NCI-H1436 treated with DMSO at 0.1 percent for 48 hours (cell line): ENCODE results near the gene TSHZ3.

Experiments
- DNase-seq: peaks from one replicate; lab custom pipeline; 2025; lab: John Stamatoyannopoulos, UW

The TSHZ3 gene

DNA sequence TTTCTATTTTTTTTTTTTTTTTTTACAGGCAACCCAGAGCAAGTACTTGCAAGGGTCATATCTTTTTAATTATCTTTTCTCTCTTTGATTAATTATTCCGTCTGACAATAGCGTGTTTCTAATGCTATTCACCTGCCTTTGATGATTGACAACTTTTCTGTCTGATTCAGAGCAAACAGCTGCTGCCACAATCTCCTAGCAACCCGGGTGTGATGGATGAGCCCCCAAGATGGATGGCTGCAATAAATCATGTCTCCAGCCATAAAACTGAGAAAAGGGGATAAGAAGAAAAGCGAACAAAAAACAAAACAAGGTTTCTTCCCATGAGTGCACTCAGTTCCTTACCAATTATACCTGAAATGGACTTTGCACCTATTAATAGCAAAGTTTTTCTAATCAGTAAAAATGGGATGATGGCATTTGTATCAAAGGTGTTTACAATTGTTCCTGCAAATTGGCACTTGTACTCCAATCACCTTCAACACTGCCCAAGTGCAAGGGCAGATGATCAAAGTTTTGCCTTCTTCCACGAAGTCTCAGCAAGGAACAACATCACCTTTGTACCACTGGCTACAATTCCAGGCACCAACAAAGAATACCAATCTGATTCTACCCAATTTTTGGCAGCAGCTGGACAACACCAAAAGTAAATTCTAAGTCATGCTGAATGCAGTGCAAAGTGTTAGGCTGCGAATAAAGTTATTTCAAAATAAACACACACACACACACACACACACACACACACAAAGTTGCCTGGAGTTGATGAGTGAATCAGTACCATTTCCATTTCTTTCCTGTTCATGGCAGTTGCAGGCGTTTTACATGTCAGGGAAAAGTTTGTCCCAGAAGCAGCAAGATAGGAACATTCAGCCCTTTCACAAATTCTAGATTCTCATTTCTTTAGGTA is 12.0 kb downstream of the TSHZ3 start:
- no peak for DNase-seq

- no peak for DNase-seq
These were observed 13.5 kb downstream of the TSHZ3 start for GRCh38 chr19:31335716-31336115.

GRCh38 chr19:31334849-31335624 is 14.2 kb downstream of the TSHZ3 start:
- no peak for DNase-seq

DNA sequence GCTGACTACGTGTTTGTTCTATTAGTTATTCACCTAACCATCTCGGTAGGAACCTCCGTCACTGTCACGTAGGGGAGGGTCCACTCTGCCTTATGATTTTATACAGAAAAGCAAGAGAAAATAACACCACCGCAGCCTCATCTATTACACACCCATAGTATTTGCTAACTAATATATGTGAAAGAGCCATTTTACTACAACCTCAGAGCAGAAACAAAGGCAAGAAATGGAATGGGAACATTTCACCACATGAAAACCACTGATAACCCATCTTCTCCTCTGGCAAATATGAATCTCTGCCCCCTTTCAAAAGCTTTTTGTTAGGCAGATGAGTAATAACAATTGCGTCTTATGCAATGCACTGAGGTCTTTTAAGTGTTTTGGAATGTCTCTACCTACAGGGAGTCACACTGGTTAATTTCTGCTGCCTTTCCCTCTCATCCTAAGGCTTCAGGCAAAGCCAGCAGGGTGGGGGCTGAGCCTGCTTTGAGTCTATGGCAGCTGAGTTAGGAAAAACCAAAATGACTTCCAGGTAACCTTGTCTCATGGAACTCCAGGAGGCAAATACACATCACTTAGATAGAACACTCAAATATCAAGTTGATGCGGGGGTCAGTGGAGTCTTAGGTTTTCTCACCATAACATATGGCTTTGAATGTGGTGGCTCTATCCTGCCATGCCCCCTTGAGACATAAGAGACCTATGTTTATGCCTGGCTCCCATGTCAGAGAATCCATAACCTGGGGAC is 15.0 kb downstream of the TSHZ3 start:
- no peak for DNase-seq

DNA sequence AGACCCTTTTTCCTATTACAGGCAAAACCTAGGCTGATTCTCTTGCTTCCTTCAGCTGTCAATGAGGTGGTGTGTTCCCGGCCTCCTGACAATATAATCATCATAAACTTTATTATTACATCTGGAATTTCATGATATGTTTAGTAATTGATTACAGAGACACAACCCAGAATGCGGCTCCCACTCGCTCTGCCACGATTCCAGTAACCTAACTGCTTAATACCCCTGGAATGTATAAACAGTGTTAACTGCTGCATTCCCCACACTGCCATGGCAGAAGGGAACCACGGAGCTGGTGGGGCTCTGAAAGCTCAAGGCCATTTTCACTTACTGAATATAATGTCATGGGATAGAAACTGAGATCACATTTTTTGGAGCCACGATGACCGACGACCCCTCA is 17.1 kb downstream of the TSHZ3 start:
- DNase-seq, result no peak

GRCh38 chr19:31331536-31331935 is 17.7 kb downstream of the TSHZ3 start:
- no peak for DNase-seq

- no peak for DNase-seq
These were observed 18.5 kb downstream of the TSHZ3 start for GRCh38 chr19:31330761-31331160.

DNA sequence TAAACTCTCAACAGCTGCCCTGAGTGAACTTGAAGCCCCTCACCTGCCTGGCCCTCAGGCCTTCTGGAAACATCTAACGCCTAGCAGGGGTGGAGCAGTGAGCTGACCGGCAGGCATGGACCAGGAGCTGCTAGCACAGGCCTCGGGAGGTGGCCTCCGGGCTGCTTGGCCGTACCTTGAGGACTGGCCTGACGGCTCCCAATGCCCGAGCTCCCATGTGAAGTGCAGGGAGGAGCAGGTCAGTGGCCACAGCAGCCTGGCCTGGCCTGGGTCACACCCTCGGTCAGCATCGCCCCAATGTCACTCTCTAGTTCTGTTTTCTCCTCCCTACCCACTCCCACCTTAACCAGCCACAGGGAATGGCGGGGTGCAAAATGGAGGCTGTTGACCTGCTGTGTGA is 19.0 kb downstream of the TSHZ3 start:
- no peak for DNase-seq

GRCh38 chr19:31329819-31330218 is 19.4 kb downstream of the TSHZ3 start:
- no peak for DNase-seq

GRCh38 chr19:31328238-31328637 is 21.0 kb downstream of the TSHZ3 start:
- no peak for DNase-seq

GRCh38 chr19:31326329-31327028 is 22.8 kb downstream of the TSHZ3 start:
- no peak for DNase-seq

GRCh38 chr19:31325342-31325741 is 23.9 kb downstream of the TSHZ3 start:
- DNase-seq, result no peak

DNA sequence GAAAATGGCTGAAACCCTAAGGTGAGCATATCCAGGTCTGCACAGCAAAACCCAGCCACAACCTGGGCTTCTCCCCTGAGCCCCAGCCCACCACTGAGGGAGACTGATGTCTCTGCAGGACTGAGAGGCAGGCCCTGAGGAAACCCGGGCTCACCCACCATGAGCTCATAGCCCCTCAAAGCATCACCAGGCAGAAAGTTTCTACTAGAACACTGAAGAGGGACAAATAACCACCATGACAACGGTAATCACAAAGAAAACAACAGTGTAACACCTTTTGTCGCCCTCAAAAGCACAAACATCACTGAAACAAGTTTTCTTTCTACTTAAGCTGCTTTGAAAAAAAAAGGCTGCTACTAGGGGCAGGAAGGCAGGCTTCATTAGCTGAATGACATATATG is 29.8 kb downstream of the TSHZ3 start:
- DNase-seq, result no peak

GRCh38 chr19:31318790-31319425 is 30.3 kb downstream of the TSHZ3 start:
- no peak for DNase-seq

- DNase-seq, result no peak
These were observed 31.7 kb downstream of the TSHZ3 start for GRCh38 chr19:31317570-31317969.

GRCh38 chr19:31317093-31317492 is 32.1 kb downstream of the TSHZ3 start:
- DNase-seq, result no peak

GRCh38 chr19:31316201-31316951 is 32.9 kb downstream of the TSHZ3 start:
- no peak for DNase-seq

- no peak for DNase-seq
These were observed 33.6 kb downstream of the TSHZ3 start for GRCh38 chr19:31315652-31316051.

DNA sequence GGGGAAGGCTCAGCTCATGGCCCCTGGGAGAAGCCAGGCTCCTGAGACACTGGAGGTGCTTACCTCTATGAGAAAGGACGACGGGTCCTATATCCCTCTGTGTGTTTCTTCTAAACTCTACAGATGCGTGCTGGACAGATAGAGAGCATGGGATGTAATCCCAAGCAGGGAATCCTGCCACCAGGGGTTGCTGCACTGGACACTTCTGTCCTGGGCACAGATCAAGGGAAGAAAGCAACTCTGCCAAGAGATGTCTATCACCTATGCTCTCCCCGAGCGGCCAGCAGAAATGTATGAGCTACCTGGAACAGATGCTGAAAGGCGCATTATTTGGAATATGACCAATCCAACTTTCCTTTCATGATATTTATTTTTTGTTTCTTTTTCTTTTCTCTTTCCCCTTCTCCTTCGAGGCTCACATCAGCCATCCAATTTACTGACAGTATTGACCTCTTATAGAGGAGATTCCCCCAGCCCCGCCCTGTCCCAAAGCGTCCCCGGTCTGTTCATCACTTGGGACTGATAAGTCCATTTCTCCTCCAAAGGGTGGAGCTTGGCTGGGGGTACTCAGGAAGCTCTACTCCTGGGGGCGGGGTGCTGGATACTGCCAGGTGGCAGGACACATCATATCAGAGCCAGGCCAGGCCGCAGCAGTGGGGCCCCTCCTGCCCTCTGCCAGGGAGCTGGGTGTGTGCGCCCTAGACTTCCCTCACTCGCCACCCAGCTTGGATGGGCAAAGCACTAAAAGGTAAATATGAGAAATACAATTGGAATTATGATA is 34.2 kb downstream of the TSHZ3 start:
- DNase-seq, result no peak

DNA sequence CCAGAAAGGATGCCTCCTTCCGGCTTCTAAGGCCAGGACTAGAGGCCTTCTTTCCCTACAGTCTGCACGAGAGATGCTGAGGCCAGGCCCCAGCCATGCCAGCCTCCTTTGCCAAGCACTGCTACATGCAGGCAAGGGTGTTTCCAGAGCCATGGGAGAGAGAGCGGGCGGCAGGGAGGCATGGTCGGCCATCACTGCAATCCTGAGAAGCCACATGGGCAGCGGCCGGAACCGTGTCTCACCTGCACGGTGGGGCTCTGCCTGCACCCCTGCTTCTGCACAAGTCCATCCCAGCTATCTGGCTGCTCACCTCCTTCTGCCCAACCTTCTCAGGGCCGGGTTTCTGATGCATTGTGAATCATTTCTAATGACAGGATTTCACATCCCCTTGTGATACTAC is 35.1 kb downstream of the TSHZ3 start:
- no peak for DNase-seq
